Ascending aorta (tissue), 2 donors: Measurements from ENCODE around the gene KIRREL3. TPM values are rescaled to one million over a fixed set of nuclear protein-coding genes. Genes with fewer than 3 reads are reported as not detected.

Experiments
- DNase-seq, 2 donors: peaks; one replicate each; pipeline ENCODE4 v3.0.0-alpha.2; 2019; ENCODE audit warnings: low spot score in 2 of 2
- H3K27ac ChIP-seq, 2 donors: fragments of 200-600 bp; sonication (generic); one replicate each; pipeline ENCODE4 v1.5.1; 2016 to 2017; ENCODE audit warnings: mild to moderate bottlenecking in 1 of 2
- H3K27me3 ChIP-seq: fragments of 200-600 bp; sonication (generic); one replicate; pipeline ENCODE4 v1.5.1; 2017
- H3K36me3 ChIP-seq, 2 donors: fragments of 200-600 bp; sonication (generic); one replicate each; pipeline ENCODE4 v1.5.1; 2016
- H3K4me1 ChIP-seq, 2 donors: fragments of 200-600 bp; sonication (generic); one replicate each; pipeline ENCODE4 v1.5.1; 2016 to 2017; ENCODE audit warnings: mild to moderate bottlenecking in 1 of 2
- H3K4me3 ChIP-seq, 2 donors: fragments of 200-600 bp; sonication (generic); one replicate each; pipeline ENCODE4 v1.5.1; 2016 to 2017; ENCODE audit warnings: mild to moderate bottlenecking in 1 of 2
- H3K9me3 ChIP-seq, 2 donors: fragments of 200-600 bp; sonication (generic); one replicate each; pipeline ENCODE4 v1.5.1; 2016
- CTCF ChIP-seq, 3 experiments: fragments of 200-600 bp in 2 of 3; fragments of 450-650 bp in 1 of 3; sonication (generic) in 2 of 3; IDR thresholded peaks; one replicate each; pipeline ENCODE4 v1.5.1; 2016 to 2019; ENCODE audit warnings: antibody characterized with exemption in 3 of 3, mild to moderate bottlenecking in 1 of 3, moderate library complexity in 1 of 3
- intact Hi-C: fragments of 100-400 bp; cut with DNase I; formaldehyde crosslinking; loops from one replicate; pipeline ENCODE4 v1.15.1; 2023
- total RNA-seq: library from RNA; depleted of rRNA; stranded (reverse); fragments of >200 nt; gene quantifications from one replicate; pipeline ENCODE4 v1.1.0, GENCODE V29; 2016

KIRREL3 gene
- total RNA-seq, 1 donor from 2014 or later = not detected

GRCh38 chr11:126782810-126783209, 217.8 kb downstream of the KIRREL3 start:
- H3K27ac ChIP-seq = no peak overlapping the region
- H3K4me3 ChIP-seq = no peak overlapping the region
- DNase-seq = no peak
- no peaks in the 10 kb centered on the region for H3K27me3 ChIP-seq
- H3K9me3 ChIP-seq = no peaks in the 10 kb centered on the region
- intact Hi-C loops = no loop called here
- no peak for TF ChIP-seq CTCF (IDR thresholded peaks at IDR 0.05)
- no peaks in the 10 kb centered on the region for H3K36me3 ChIP-seq
- no peaks in the 10 kb centered on the region for H3K4me1 ChIP-seq

GRCh38 chr11:126781942-126782341, 218.6 kb downstream of the KIRREL3 start:
- TF ChIP-seq CTCF (IDR thresholded peaks at IDR 0.05) = no peak
- intact Hi-C loops = no loop called here
- DNase-seq = no peak

DNA sequence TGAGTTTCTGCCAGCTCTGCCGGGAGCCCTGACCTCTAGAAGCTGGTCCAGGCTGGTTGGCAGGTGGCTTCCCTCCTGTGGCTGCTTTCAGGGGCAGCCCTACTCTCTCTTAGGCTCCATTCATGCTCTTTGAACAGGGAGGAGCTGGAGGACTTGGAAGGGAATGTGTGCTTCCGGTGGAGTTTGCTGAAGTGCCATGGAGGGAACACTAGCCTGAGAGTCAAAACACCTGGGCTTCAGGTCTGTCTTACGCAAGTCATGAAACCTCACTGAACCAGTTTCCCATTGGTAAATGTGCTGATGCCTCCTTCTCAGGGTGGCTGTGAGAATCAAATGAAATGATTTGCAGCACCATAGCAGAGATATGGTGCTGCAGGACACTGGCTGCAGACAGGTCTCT, 224.5 kb downstream of the KIRREL3 start:
- no peak for TF ChIP-seq CTCF (IDR thresholded peaks at IDR 0.05)
- DNase-seq = no peak
- Histone ChIP-seq H3K4me1 (no peaks in the 10 kb centered on the region), H3K27me3 (no peaks in the 10 kb centered on the region), H3K27ac (no peak overlapping the region), H3K4me3 (no peak overlapping the region), H3K9me3 (no peaks in the 10 kb centered on the region), H3K36me3 (no peaks in the 10 kb centered on the region)
- intact Hi-C loops = no loop called here

More at GRCh38 chr11:126781942-126782341, 218.6 kb downstream of the KIRREL3 start:
- no peaks in the 10 kb centered on the region for H3K36me3 ChIP-seq
- no peak overlapping the region for H3K27ac ChIP-seq
- H3K4me3 ChIP-seq = no peak overlapping the region
- no peaks in the 10 kb centered on the region for H3K9me3 ChIP-seq
- no peaks in the 10 kb centered on the region for H3K27me3 ChIP-seq
- H3K4me1 ChIP-seq = no peaks in the 10 kb centered on the region

DNA sequence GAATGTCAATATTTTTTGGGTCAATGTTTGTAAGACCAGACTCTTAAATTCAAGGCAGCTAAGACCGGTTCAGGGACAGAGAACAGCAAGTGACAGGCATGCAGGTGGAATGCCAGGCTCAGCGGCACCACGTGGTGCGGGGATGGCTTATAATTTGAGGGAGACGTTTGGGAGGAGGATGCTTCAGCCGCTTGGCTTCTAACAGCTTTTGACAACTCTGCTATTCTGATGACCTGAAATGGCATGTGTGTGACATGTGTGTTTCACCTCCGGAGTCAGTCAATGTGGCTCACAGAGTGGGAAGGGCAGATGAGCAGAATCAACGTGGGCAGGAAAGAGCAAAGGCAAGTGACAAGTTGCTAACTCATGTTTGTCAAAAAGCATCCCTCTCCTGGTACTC, 228.3 kb downstream of the KIRREL3 start:
- Histone ChIP-seq H3K4me1 (no peaks in the 10 kb centered on the region), H3K36me3 (no peaks in the 10 kb centered on the region), H3K27me3 (no peaks in the 10 kb centered on the region), H3K27ac (no peak overlapping the region), H3K4me3 (no peak overlapping the region), H3K9me3 (no peaks in the 10 kb centered on the region)
- intact Hi-C loops = no loop called here
- DNase-seq = no peak
- no peak for TF ChIP-seq CTCF (IDR thresholded peaks at IDR 0.05)

DNA sequence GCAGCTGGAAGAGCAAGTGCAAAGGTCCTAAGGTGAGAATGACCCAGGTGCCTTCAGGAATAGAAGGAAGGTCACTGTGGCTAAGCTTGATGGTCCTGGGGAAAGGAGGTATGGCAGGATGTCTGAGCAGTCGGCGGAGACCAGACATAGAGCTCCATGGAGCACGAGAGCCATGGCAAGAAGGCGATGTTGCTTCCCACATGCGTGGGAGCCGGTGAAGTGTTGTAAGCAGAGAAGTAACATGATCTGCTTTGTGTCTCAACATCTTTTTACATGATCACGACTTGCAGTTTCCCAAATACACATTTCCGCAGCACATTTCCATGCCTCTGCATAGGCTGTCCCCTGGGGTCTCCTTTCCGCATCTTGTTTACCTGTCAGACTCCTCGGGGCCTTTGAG, 231.9 kb downstream of the KIRREL3 start:
- no peak overlapping the region for H3K27ac ChIP-seq
- no peak for DNase-seq

More for the DNA sequence above, 231.9 kb downstream of the KIRREL3 start:
- Histone ChIP-seq H3K4me1 (no peaks in the 10 kb centered on the region), H3K27me3 (no peaks in the 10 kb centered on the region), H3K36me3 (no peaks in the 10 kb centered on the region), H3K9me3 (no peaks in the 10 kb centered on the region), H3K4me3 (no peak overlapping the region)
- intact Hi-C loops = no loop called here
- no peak for TF ChIP-seq CTCF (IDR thresholded peaks at IDR 0.05)
